ENCODE data around the gene SARDH. TPM values are rescaled to one million over a fixed set of nuclear protein-coding genes. Genes with fewer than 3 reads are reported as not detected.

Gene SARDH
- total and polyA plus RNA-seq, 2 of the 13 experiments (the other 11 are each of a cell fraction or from before 2014, with no cell fraction given): 11.6 to 34.9 TPM

- no peak for TF ChIP-seq KIAA2018 (CRISPR knock-in tag; IDR thresholded peaks at IDR 0.05; ENCODE audit: borderline replicate concordance)
- no peak for TF ChIP-seq E2F2 (CRISPR knock-in tag; IDR thresholded peaks at IDR 0.05; ENCODE audit: borderline replicate concordance)
- TF ChIP-seq SOX5 (CRISPR knock-in tag; IDR thresholded peaks at IDR 0.05; ENCODE audit: borderline replicate concordance): no peak
- TF ChIP-seq TFAP4 (IDR thresholded peaks at IDR 0.05; ENCODE audit: borderline replicate concordance, low read depth): no peak
- no peak for TF ChIP-seq ZNF18 (CRISPR knock-in tag; IDR thresholded peaks at IDR 0.05; ENCODE audit: insufficient replicate concordance)
- TF ChIP-seq SKI (IDR thresholded peaks at IDR 0.05; ENCODE audit: partially characterized antibody): no peak
- TF ChIP-seq YEATS2 (CRISPR knock-in tag; IDR thresholded peaks at IDR 0.05; ENCODE audit: borderline replicate concordance): no peak
- TF ChIP-seq SCMH1 (CRISPR knock-in tag; IDR thresholded peaks at IDR 0.05; ENCODE audit: borderline replicate concordance): no peak
- TF ChIP-seq HOXA5 (CRISPR knock-in tag; IDR thresholded peaks at IDR 0.05): no peak
- no peak for TF ChIP-seq TOE1 (CRISPR knock-in tag; IDR thresholded peaks at IDR 0.05)
- TF ChIP-seq ATF7-NPFF (CRISPR knock-in tag; IDR thresholded peaks at IDR 0.05; ENCODE audit: low read depth): no peak
- TF ChIP-seq PAXIP1 (CRISPR knock-in tag; conservative IDR thresholded peaks at IDR 0.05): no peak
- TF ChIP-seq ZNF292 (CRISPR knock-in tag; IDR thresholded peaks at IDR 0.05; ENCODE audit: borderline replicate concordance, low read depth): 0 out of 2 replicates have a peak, but pooled peaks have one; percentile 4
These were observed 22.8 kb downstream of the SARDH start (continued) for GRCh38 chr9:133715295-133715865.
